ENCODE data around the gene MB21D2.

Gene MB21D2

GRCh38 chr3:192831801-192832347 is 85.8 kb downstream of the MB21D2 start:
- DNase-seq = no peak

- DNase-seq = no peak
These were observed 86.5 kb downstream of the MB21D2 start for GRCh38 chr3:192831111-192831644.

GRCh38 chr3:192830291-192831110 is 87.2 kb downstream of the MB21D2 start:
- no peak for DNase-seq

GRCh38 chr3:192827863-192828594 is 89.6 kb downstream of the MB21D2 start:
- no peak for DNase-seq

GRCh38 chr3:192827208-192827607 is 90.4 kb downstream of the MB21D2 start:
- DNase-seq = no peak

- DNase-seq = no peak
These were observed 91.2 kb downstream of the MB21D2 start for GRCh38 chr3:192826214-192827006.

GRCh38 chr3:192825657-192826200 is 91.9 kb downstream of the MB21D2 start:
- DNase-seq = no peak

- DNase-seq = no peak
These were observed 92.4 kb downstream of the MB21D2 start for GRCh38 chr3:192825216-192825615.

- DNase-seq = no peak
These were observed 93.3 kb downstream of the MB21D2 start for GRCh38 chr3:192824313-192824712.

- no peak for DNase-seq
These were observed 96.5 kb downstream of the MB21D2 start for GRCh38 chr3:192821161-192821560.

- no peak for DNase-seq
These were observed 97.5 kb downstream of the MB21D2 start for GRCh38 chr3:192820161-192820560.

- no peak for DNase-seq
These were observed 98.6 kb downstream of the MB21D2 start for GRCh38 chr3:192819001-192819569.

GRCh38 chr3:192818126-192818525 is 99.5 kb downstream of the MB21D2 start:
- no peak for DNase-seq

GRCh38 chr3:192817506-192817905 is 100.2 kb downstream of the MB21D2 start:
- DNase-seq = no peak

- DNase-seq = no peak
These were observed 100.6 kb downstream of the MB21D2 start for GRCh38 chr3:192817053-192817452.

- DNase-seq = no peak
These were observed 101.3 kb downstream of the MB21D2 start for GRCh38 chr3:192816351-192816750.

- DNase-seq = no peak
These were observed 104.8 kb downstream of the MB21D2 start for GRCh38 chr3:192812743-192813383.

GRCh38 chr3:192805711-192806110 is 111.9 kb downstream of the MB21D2 start:
- DNase-seq = no peak

GRCh38 chr3:192804502-192804901 is 113.2 kb downstream of the MB21D2 start:
- DNase-seq = no peak

GRCh38 chr3:192802957-192803899 is 114.4 kb downstream of the MB21D2 start:
- no peak for DNase-seq

Measured in activated naive CD4-positive, alpha-beta T cell (primary cell).